GM10266 (cell line): Measurements from ENCODE around the gene FOLH1.
"Not testable (repeated sequence)": the region's sequence is repeated elsewhere in the genome, so short reads cannot be mapped to it uniquely, and the experiment has no call there.

ENCODE experiments used
- DNase-seq: peaks from one replicate; pipeline ENCODE4 v3.0.0; 2012; ENCODE audit errors: extremely low spot score
- CTCF ChIP-seq: IDR thresholded peaks from 2 replicates; pipeline ENCODE4 v1.5.1; 2012; ENCODE audit warnings: mild to moderate bottlenecking, low read depth; ENCODE audit not compliant: control insufficient read depth, insufficient read depth; ENCODE audit errors: missing control alignments

The FOLH1 gene

GRCh38 chr11:49151211-49151610, 57.2 kb downstream of the FOLH1 start:
- no peak for TF ChIP-seq CTCF
- no peak for DNase-seq

- not testable (repeated sequence) for DNase-seq
Observed at GRCh38 chr11:49102356-49102755, 106.0 kb downstream of the FOLH1 start.
